GM18520 (cell line): ENCODE results near the gene OXT.
"Not testable (repeated sequence)": the region's sequence is repeated elsewhere in the genome, so short reads cannot be mapped to it uniquely, and the experiment has no call there.

ENCODE experiments used
- ATAC-seq: cut with Tn5 transposase; IDR thresholded peaks from one replicate; pipeline ENCODE4 v1.9.1; 2021; ENCODE audit not compliant: unreplicated experiment

The OXT gene

GRCh38 chr20:3109350-3110302 lies 38.2 kb downstream of the OXT start:
- no peak for ATAC-seq

GRCh38 chr20:3111507-3111906 lies 40.1 kb downstream of the OXT start:
- ATAC-seq, result no peak

GRCh38 chr20:3111995-3112394 lies 40.6 kb downstream of the OXT start:
- ATAC-seq, result no peak

GRCh38 chr20:3115190-3116107 lies 44.0 kb downstream of the OXT start:
- ATAC-seq, result no peak

GRCh38 chr20:3116341-3116740 lies 44.9 kb downstream of the OXT start:
- no peak for ATAC-seq

- not testable (repeated sequence) for ATAC-seq
Observed at GRCh38 chr20:3117839-3118379, 46.5 kb downstream of the OXT start.

GRCh38 chr20:3119044-3119443 lies 47.6 kb downstream of the OXT start:
- ATAC-seq, result no peak

GRCh38 chr20:3121271-3121911 lies 50.0 kb downstream of the OXT start:
- no peak for ATAC-seq
